Pancreas (tissue), 10 donors: ENCODE data around the gene SPINK9. TPM values are rescaled to one million over a fixed set of nuclear protein-coding genes. Genes with fewer than 3 reads are reported as not detected.

Experiments used
- ATAC-seq, 4 donors: fragments of 200-7000 bp; cut with Tn5 transposase; one replicate each; pipeline versions ENCODE4 v1.8.0 to v1.9.1; 2020; ENCODE audit warnings: mild to moderate bottlenecking in 4 of 4, moderate library complexity in 4 of 4
- DNase-seq, 6 donors: peaks; one replicate each; pipeline ENCODE4 v3.0.0-alpha.2; 2020
- FAIRE-seq: peaks from 2 replicates; lab custom pipeline; 2012; peaks lifted over from hg19 to GRCh38; lab: Jason Lieb, UNC
- H3K27ac ChIP-seq, 4 donors: fragments of 200-600 bp; sonication (generic); 1 replicate in 3 of 4; 2 replicates in 1 of 4; pipeline versions ENCODE4 v1.5.0 to v1.8.0; 2020
- H3K27me3 ChIP-seq, 4 donors: fragments of 200-600 bp; one replicate each; pipeline ENCODE4 v1.8.0; 2021
- H3K36me3 ChIP-seq, 3 donors: fragments of 200-600 bp; sonication (generic) in 1 of 3; one replicate each; pipeline versions ENCODE4 v1.5.0 to v1.8.0; 2020 to 2021
- H3K4me1 ChIP-seq, 3 donors: fragments of 200-600 bp; one replicate each; pipeline ENCODE4 v1.8.0; 2021
- H3K4me3 ChIP-seq, 4 donors: fragments of 200-600 bp; sonication (generic) in 2 of 4; one replicate each; pipeline versions ENCODE4 v1.5.0 to v1.8.0; 2020 to 2021
- H3K9me3 ChIP-seq, 4 donors: fragments of 200-600 bp; one replicate each; pipeline ENCODE4 v1.8.0; 2021
- CTCF ChIP-seq, 4 donors: fragments of 200-600 bp; sonication (generic) in 3 of 4; IDR thresholded peaks; one replicate each; pipeline versions ENCODE4 v1.5.0 to v1.8.0; 2021; ENCODE audit warnings: antibody characterized with exemption in 4 of 4
- WGBS, 2 donors: extraction: QIAGEN DNeasy Blood & Tissue Kit; methylation state at CpG; one replicate each; pipeline ENCODE4 v1.1.7; 2013; 5-methylcytosine and 5-hydroxymethylcytosine counted together
- intact Hi-C, 3 donors: fragments of 100-400 bp; cut with DNase I; formaldehyde crosslinking; loops; one replicate each; pipeline versions ENCODE4 v1.11.1 to v1.14.2; 2022
- polyA plus RNA-seq, 2 donors: library from polyadenylated mRNA; stranded (reverse); fragments of 200-250 nt; gene quantifications; one replicate each; pipeline ENCODE4 v1.2.3, GENCODE V29; 2013
- total RNA-seq, 6 donors: library from RNA; stranded (reverse); fragmentation: NEBNext Ultra II Directional in 4 of 6; extraction: Animal tissue kit (Norgen Biotek cat#: 25700) in 4 of 6; gene quantifications; one replicate each; pipeline versions ENCODE4 v1.2.1 to v1.2.4, GENCODE V29; 2021 to 2023
- donor health status: healthy with polysubstance abuse.
- donor health status: DM: no; HTN: no; CAD: no; lungs with moderate emphysema.
- donor health status: DM: no; HTN: no; CAD: no.
- donor health status: control.
- donor health status: control.
- donor health status: Bipolar disorder and iron deficiency.
- donor health status: DM: yes; HTN: yes; CAD: no.
- donor health status: DM: no; HTN: no; CAD: no.
- donor health status: DM: no; HTN: no; CAD: no.
- donor health status: DM: yes; HTN: yes; CAD: no.

SPINK9 gene
- total and polyA plus RNA-seq, 8 donors = 0.38 TPM; not detected in 7

GRCh38 chr5:148388696-148389095 is 53.3 kb downstream of the SPINK9 start:
- H3K4me3 ChIP-seq = no peak overlapping the region
- no peak for FAIRE-seq
- intact Hi-C loops = no loop called here
- no peaks in the 10 kb centered on the region for H3K27me3 ChIP-seq
- H3K4me1 ChIP-seq = peaks cover 22 to 36% (median 22%) of the 10 kb centered on the region in 3 donors
- no peaks in the 10 kb centered on the region for H3K9me3 ChIP-seq
- DNase-seq = no peak
- no peak overlapping the region for H3K27ac ChIP-seq
- H3K36me3 ChIP-seq = no peaks in the 10 kb centered on the region
- no peak for ATAC-seq
- 59 to 63% methylated on average over 1 of the region's 1 CpG for WGBS, 2 donors
- TF ChIP-seq CTCF (IDR thresholded peaks at IDR 0.05) = no peak

Other genes with a start within 250 kb of the SPINK9 start
- gene SPINK14, start 167.0 kb upstream of the SPINK9 start, total RNA-seq = not detected
- not detected for gene SPINK14, start 167.0 kb upstream of the SPINK9 start, polyA plus RNA-seq
- not detected for gene SPINK6, start 132.5 kb upstream of the SPINK9 start, total RNA-seq
- not detected for gene SPINK6, start 132.5 kb upstream of the SPINK9 start, polyA plus RNA-seq
- gene MARCOL, start 97.0 kb upstream of the SPINK9 start, total RNA-seq = not detected
- not detected for gene MARCOL, start 97.0 kb upstream of the SPINK9 start, polyA plus RNA-seq
- gene SPINK13, start 66.8 kb upstream of the SPINK9 start, total RNA-seq = not detected
- not detected for gene SPINK13, start 66.8 kb upstream of the SPINK9 start, polyA plus RNA-seq
- gene SPINK7, start 23.1 kb upstream of the SPINK9 start, total RNA-seq = not detected
- gene SPINK7, start 23.1 kb upstream of the SPINK9 start, polyA plus RNA-seq = not detected
- gene FBXO38, start 48.4 kb downstream of the SPINK9 start, total RNA-seq = 10 to 100 TPM; 14.0 to 24.3 (median 17.0) TPM
- gene FBXO38, start 48.4 kb downstream of the SPINK9 start, polyA plus RNA-seq = 10 to 100 TPM in 1 of 2 donors, 1 to 10 TPM in 1; 7.0 to 11.5 TPM